Measurements from ENCODE around the gene FATE1.

FATE1 gene

GRCh38 chrX:151743651-151744470, 28.0 kb downstream of the FATE1 start:
- DNase-seq (ENCODE audit: low read depth), result no peak

GRCh38 chrX:151745651-151746050, 29.8 kb downstream of the FATE1 start:
- DNase-seq (ENCODE audit: low read depth), result no peak

GRCh38 chrX:151746502-151746901, 30.7 kb downstream of the FATE1 start:
- no peak for DNase-seq (ENCODE audit: low read depth)

GRCh38 chrX:151750511-151750910, 34.7 kb downstream of the FATE1 start:
- no peak for DNase-seq (ENCODE audit: low read depth)

GRCh38 chrX:151752847-151753246, 37.0 kb downstream of the FATE1 start:
- DNase-seq (ENCODE audit: low read depth), result no peak

- no peak for DNase-seq (ENCODE audit: low read depth)
Measured at GRCh38 chrX:151753313-151754046, 37.6 kb downstream of the FATE1 start.

- no peak for DNase-seq (ENCODE audit: low read depth)
Measured at GRCh38 chrX:151754047-151754429, 38.2 kb downstream of the FATE1 start.

GRCh38 chrX:151754641-151755215, 38.9 kb downstream of the FATE1 start:
- DNase-seq (ENCODE audit: low read depth), result no peak

GRCh38 chrX:151759041-151759708, 43.3 kb downstream of the FATE1 start:
- DNase-seq (ENCODE audit: low read depth), result no peak

- no peak for DNase-seq (ENCODE audit: low read depth)
Measured at GRCh38 chrX:151762802-151763201, 47.0 kb downstream of the FATE1 start.

GRCh38 chrX:151763711-151764110, 47.9 kb downstream of the FATE1 start:
- DNase-seq (ENCODE audit: low read depth), result no peak

GRCh38 chrX:151765026-151765425, 49.2 kb downstream of the FATE1 start:
- DNase-seq (ENCODE audit: low read depth), result no peak

- DNase-seq (ENCODE audit: low read depth), result no peak
Measured at GRCh38 chrX:151771726-151772125, 55.9 kb downstream of the FATE1 start.

Measured in CMK (cell line).